SW 1271 (cell line): Measurements from ENCODE around the gene RAB3GAP1.
A peak's percentile ranks its signal among the peaks of the same experiment; 100 is the strongest.
"Not testable (repeated sequence)": the region's sequence is repeated elsewhere in the genome, so short reads cannot be mapped to it uniquely, and the experiment has no call there.

Experiments
- DNase-seq, 2 experiments: peaks; one replicate each; lab custom pipeline; 2025; lab: John Stamatoyannopoulos, UW

The RAB3GAP1 gene

DNA sequence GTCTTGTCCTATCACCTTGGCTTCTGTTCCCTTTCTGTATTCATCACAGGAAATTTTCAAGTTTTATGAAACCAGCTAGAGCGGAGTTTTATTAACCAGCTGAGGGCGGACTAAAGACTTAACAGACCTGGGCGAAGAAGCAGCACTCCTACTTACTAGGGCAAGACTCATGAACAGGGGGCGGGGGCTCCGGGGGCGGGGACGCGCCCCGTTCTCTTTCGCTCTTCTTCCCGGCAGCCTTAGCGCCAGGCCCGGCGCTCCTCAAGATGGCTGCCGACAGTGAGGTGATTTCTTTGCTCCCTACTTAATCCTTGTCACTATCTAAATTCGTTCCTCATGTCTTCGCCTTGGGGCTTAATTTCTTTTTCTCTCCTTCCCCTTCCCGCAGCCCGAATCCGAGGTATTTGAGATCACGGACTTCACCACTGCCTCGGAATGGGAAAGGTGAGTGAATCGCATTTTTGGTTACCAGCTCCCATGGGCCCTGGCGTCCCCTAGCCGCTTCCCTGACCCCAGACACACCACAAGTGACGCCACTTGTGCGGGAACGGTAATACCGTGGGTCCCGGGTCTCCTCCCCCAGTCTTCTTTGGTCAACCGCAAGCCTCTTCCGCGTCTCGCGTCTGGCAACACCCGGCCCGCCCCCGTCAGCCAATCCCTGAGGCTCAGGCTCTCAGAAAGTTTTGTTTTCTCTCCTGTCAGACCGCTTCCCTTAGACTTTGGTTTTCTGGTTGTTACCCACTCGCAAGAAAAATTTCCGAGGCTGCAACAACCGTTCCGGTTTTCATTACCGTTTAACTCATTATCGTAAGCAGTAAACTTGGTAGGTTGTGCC lies at the start of gene RAB3GAP1:
Gene RAB3GAP1, plus strand, starts transcription at position 251 of the 835 bp plus-strand sequence. Its CDS starts 16 bp downstream, at position 267.
- peak; percentile 43 to 84 for DNase-seq

DNA sequence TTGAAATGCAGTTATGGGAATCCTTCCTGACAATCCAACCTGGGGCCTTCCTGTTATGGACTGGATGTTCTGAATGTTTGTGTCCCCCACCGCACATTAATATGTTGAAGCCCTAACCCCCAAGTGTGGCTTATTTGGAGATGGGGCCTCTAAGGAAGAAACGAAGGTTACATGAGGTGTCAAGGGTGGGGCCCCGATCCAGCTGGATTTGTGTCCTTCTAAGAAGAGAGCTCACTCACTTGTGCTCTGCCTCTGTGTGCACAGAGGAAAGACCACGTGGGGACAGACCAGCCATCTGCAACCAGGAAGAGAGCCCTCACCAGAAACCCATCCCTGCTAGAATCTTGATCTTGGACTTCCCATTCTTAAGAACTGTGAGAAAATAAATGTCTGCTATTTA lies 49.3 kb upstream of the RAB3GAP1 start:
- DNase-seq, result no peak

DNA sequence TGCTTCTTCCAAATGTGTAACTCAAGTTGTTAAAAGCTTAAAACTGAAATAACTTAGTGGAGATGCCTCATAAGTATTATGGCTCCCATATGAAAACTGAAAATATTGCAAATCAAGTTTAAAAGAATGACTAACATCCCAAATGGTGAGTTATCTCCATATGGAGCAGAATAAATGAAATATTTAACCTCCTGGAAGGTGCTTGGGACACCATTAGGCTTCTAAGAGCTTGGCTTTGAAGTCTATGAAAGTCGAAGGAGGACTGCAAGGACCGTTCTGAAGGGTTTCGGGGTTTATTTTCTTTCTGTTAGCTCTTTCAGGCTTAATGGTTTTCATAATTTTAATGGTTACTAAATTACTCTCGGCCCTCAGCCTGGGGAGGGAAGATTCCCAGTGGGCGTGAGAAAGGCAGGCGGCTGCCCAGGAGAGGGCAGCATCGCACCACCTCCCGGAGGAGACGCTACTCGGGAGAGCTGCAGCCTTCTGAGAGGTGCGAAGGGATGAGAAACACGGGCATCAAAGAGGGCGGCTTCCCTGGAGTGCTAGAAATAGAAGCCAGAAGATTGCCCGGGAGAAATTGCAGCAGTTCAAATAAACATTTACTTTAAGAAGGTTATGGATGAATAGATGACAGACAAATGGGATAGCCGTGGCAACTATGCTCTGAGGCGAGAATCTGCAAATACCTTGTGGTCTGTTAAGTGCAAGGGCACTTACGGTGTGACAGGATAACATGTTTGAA lies 47.9 kb upstream of the RAB3GAP1 start:
- peak; percentile 15 to 57 for DNase-seq

DNA sequence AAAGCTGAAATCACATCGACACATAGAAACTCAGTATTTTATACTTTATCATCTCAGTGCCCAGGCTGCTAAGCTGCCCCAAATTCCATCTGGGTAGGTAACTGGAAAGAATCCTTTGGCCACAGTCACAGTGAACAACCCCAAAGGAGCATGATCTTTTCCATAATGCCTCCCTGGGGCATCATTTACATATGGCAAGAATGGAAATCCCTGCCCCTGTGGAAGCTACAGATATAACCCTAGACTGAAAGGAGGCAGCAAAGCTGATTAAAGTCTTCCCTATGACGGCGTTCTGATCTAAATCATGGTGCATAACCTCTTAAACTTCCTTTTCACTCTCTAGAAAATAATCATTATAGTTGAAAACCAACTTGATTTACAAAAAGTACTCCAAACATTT lies 46.3 kb upstream of the RAB3GAP1 start:
- DNase-seq, result no peak

DNA sequence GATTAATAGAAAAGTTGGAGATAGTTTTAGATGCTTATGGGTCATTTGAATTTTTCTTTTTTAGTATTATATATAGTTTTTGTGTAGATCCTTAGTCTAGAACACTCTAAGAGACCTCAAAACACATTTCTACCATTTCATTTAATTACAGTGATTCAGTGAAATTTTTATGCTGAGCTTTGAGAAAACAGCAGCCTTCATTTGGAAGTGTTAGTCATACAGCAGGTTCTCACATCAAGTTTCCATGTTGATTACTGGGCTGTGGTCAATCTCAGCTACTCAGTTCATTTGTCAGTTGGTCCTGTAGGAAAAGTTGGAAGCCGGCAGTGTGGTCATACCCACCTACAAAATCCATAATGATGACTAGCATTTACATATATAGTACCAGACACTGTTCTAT lies 42.8 kb upstream of the RAB3GAP1 start:
- DNase-seq, result no peak

DNA sequence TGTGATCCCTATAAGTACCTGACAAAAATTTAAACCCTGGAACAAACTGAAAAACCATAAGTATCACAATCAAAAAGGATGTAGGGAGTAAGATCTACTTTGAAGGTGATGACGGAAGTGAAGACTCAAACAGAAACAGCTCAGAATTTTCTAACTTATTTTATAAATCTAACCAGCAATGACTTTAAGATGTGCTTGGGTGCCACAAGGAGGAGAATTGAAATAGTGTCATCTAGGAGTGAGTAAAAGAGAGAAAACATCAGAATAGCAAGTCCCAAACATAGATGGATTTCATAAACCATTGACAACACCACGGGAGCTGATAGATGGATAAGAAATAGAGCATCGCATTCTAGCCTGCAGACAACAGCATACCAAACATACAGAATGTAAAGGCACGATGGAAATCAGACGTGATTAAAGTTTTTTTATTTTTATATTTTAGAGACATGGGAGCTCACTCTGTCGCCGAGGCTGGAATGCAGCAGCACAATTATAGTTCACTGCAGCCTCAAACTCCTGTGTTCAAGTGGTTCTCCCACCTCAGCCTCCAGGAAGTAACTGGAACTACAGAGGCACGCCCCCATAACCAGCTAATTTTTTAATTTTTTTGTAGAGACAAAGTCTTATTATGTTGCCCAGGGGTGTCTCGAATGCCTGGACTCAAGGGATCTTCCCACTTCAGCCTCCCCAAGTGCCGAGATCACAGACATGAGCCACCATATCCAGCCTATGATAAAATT lies 41.7 kb upstream of the RAB3GAP1 start:
- DNase-seq, result no peak

DNA sequence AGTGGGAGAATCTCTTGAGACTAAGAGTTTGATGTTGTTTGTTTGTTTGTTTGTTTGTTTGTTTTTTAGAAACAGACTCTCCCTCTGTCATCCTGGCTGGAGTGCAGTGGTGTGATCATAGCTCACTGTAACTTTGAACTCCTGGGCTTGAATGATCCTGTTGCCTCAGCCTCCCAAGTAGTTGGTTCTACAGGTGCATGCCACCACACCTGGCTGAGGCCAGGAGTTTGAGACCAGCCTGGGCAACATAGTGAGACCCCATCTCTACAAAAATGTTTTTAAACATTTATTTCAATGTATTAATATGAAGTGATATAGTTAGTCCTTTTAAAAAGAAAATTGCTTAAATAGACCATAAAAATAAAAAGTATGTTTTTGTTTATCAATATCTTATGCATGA lies 40.5 kb upstream of the RAB3GAP1 start:
- DNase-seq, result no peak

DNA sequence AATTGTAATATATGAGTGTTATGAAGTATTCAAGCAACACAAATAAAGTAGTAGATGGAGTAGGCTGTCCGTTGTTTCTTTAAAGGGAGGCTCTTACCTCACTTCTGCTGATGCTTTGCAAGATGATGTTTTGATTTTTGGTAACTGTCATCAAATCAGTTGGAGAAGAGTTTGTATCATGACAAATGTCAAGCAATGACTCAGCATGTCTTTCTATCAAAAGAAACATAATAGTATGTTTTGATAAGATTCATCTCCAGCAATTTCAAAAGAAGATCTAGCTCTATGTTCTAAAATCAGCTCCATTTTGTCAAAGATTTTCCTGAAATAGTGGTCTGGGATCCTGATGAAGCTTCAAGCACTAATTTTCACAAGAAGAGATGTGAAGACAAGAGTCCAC lies 30.5 kb upstream of the RAB3GAP1 start:
- DNase-seq, result no peak

DNA sequence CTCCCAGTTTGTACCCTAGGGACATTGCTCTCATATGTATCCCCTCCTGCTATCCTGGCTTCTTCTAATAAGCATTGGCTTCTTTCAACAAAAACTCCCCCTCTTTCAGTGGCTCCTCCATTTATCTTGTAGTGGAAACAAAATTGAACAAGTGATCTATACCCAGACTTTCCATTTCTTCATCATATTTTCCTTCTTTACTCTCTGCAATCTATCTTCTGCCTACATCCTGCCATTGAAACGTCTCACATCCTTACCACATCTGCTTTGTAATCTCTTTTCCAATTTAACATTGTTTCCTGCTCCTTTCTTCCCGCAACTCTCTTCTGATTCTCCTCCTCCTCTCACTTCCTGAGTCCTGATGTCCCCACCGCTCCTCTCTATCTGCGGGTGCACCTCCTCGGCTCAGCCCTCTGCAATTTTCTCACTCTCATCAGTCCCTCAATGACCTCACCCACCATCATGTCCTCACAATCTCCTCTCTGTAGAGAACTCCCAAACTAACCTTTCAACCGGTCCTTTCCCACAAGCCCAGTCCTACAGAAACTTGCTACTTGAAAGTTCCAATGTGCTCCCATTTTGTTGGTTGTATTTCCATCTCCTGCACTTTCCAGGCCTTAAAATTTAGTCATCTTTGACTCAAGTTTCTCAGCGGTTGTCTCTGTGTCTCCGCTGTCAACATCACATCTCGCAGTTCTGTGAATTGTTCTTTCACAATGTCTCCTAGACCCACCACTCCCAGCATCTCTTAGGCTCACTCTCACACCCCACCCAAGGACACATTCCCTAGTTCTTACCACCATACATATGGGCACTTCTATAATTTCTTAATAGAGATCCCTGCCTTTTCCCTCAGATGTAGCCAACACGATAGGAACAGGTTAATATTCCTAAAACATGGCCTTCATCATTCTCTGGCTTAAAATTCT lies 28.9 kb upstream of the RAB3GAP1 start:
- DNase-seq, result no peak

DNA sequence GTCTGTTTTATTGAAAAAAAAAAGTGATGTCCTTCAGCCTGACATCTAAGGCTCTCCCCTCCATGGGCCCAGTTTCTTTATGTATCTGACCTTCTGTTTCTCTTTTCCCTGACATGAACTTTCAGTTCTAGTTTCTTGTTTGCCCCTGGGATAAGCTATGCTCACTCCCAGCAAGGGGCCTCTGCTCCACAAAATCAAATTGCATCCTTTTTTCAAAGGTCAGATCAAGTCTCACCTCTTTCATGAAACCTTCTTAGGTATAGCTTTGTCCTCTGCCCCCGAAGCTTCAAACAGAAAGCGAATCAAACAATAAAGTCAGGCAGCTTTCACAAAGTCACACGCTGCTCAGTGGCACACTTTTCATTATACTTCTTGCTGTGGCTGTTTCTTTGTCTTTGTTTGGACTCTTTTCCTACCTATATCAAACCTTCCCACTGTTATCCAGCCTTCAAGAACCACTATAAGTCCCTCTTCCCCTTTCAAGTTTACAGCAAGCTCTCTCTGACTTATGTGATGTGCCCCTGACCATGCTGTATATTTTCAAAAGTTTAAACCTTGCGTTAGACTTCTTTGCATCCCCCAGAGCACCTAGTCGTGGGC lies 28.1 kb upstream of the RAB3GAP1 start:
- no peak for DNase-seq

DNA sequence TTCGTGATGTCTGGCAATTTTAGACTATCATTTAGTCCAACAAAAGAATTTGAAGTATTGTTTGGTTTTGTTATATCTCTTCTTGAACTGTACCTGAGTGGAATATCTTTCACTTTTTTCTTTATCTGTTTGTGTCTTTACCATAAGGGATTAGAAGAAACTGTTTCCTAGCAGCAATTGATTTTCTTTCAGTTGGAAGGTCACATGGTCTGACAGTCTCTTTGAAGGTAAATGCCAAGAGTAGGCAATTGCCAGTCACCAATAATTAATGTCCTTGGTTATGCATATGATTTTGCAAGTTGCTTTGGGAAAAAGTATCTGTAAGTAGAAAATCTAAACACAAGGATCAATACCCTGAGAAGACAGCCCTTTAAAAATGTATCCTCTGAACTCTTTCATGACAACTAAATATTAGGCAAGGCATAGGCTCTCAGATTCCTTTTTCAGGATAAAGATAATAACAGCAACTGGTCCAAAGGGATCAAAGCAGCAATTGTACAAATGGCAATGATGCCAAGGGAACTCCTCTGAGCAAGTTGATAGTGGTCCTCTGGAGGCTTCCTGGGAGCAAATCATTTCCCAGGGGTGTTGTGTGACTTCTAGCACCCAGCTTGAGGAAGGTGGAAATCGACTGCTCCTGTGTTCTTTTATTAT lies 22.5 kb upstream of the RAB3GAP1 start:
- DNase-seq, result no peak

DNA sequence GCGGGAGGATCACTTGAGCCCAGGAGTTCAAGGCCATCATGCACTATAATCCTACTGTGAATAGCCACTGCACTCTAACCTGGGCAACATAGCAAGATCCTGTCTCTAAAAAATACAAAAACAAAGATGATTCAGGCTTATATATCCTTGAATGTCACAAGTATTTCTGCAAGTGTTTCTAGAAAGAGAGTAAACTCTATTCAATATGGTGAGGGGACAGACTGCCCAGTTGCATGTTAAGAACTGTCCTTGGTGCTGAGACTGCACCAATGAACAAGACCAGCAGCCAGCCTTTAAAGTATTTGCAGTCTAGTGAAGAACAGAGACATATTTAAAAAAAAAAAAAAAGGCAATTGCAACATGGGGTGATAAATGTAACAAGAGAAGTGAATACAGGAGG lies 21.3 kb upstream of the RAB3GAP1 start:
- no peak for DNase-seq

DNA sequence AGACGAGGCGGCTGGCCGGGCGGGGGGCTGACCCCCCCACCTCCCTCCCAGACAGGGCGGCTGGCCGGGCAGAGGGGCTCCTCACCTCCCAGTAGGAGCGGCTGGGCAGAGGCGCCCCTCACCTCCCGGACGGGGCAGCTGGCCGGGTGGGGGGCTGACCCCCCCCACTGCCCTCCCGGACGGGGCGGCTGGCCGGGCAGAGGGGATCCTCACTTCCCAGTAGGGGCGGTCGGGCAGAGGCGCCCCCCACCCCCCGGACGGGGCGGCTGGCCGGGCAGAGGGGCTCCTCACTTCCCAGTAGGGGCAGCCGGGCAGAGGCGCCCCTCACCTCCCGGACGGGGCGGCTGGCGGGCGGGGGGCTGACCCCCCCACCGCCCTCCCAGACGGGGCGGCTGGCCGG lies 18.9 kb upstream of the RAB3GAP1 start:
- not testable (repeated sequence) for DNase-seq

DNA sequence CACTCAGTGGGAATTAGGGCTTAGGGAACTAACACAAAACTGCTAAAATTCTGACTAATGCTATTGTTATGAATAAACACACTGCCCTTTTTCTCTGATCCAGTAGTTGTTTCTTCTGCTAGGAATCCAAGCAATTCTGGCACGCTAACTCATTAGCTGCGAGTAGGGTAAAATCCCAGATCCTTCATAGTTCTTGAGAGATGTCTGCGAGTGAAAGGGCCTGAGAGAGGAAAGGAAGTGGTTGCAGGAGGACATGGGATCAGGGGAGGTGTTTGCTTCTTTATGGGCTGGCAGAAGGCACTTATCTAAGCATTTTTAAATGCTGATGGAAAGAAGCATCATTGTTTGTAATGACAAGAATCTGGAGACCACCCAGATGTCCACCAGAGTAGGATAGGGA lies 14.3 kb upstream of the RAB3GAP1 start:
- DNase-seq, result no peak

DNA sequence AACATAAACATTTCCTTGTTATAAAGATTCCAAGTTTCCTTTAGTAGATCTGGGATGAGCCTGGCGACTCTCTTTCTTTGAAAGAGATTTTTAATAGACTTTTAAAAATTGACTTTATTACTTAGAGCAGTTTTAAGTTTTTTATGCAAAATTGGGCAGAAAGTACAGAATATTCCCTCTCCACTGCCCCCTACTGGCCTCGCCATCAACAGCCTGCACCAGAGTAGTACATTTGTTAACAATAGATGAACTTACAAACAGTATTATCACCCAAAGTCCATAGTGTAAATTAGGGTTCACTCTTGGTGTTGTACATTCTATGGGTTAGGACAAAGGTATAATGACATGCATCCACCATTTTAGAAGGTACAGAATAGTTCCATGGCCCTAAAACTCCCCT lies 8.7 kb upstream of the RAB3GAP1 start:
- DNase-seq, result no peak

DNA sequence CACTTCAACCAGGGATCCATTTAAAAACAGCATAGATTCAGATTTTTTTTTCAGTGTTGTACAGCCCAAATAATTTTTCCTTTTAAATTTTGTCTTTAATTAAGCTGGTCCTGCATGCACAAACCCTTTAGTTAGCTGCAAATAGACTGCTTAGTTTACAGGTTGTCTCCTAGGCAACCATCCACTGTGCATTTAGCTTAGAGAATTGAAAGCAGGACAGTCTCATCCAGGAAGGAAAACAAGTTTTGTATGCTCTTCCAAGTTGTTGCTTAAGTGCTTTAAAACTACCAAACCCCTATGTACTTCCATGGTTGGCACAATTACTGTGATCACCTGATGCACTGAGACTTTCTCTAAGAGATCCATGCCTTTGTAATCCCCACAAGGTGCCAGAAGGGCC lies 4.8 kb upstream of the RAB3GAP1 start, which contains the start of gene MAP3K19:
Gene MAP3K19, minus strand, starts transcription at position 148 of the 400 bp plus-strand sequence. CDS start 22,800 bp downstream, outside the sequence.
- no peak for DNase-seq

DNA sequence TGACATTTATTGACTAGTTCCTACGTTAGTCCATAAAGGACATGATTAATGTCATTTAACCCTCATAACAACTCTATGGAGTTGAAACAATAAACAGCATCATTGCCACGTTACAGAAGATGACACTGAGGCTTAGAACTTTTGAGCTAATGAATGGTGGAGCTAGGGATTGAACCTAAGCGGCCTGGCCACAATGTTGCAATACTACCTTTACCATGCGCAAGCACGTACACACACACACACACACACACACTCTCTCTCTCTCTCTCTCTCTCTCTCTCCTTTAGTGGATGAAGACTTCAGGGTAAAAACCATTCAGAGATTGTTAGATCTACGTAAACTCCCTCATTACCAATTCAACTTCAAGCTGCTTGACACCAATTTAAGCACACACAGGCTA lies 4.0 kb upstream of the RAB3GAP1 start:
- no peak for DNase-seq

DNA sequence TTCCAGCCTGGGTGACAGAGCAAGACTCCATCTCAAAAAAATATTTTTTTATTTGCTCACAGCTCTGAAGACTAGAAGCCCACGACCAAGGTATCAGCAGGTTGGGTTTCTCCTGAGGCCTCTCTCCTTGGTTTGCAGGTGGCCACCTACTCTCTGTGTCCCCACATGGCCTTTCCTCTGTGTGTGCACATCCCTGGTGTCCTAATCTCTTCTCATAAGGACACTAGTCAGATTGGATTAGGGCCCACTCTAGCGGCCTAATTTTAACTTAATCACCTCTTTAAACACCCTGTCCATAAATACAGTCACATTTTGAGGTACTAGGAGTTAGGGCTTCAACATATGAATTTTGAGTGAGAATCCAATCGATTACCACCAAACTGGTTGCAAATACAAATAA lies 2.0 kb upstream of the RAB3GAP1 start:
- DNase-seq, result no peak

DNA sequence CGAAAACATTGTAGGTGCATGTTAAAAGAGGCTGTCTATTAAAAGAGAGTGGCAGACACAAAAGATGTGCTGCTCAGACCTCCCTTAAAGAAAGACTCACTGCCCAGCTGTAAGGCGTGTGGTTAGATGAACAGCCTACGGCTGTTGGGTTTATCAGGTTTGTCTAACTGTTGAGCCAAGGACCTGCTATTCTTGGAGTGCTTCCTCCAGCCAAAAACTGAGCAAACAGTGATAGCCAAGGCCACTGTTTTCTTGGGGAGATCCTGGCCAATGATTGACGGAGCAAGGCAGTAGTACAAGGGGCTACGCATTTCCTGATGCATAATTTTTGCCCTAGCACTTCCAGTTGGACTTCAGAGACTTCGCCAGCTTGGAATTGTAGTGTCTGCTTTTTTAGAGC lies 1.4 kb upstream of the RAB3GAP1 start:
- DNase-seq, result no peak

DNA sequence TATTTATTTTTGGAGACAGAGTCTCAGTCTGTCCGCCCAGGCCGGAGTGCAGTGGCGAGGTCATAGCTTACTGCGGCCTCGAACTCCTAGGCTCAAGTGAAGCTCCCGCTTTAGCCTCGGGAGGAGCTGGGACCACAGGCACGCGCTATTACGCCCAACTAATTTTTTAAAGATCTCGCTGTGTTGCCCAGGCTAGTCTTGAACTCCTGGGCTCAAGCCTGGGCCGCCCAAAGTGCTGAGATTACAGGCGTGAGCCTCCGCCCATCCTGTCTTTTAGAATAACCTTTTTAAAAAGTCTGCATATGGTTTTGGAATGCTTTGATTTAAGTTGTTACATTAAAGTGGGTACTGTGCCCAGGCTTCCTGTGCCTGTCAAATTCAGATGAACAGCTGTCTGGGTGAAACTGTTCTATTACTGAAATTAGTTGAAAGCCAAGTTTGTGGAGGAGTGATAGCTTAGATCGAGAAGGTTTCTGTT lies 944 bp downstream of the RAB3GAP1 start:
- DNase-seq, result no peak
